Measurements from ENCODE around the gene ATP10B. TPM values are rescaled to one million over a fixed set of nuclear protein-coding genes. Genes with fewer than 3 reads are reported as not detected.

ATP10B gene
- total and polyA plus RNA-seq, 2 of the 8 experiments (the other 6 are each of a cell fraction or from before 2014, with no cell fraction given) = 0.06 to 0.11 TPM

DNA sequence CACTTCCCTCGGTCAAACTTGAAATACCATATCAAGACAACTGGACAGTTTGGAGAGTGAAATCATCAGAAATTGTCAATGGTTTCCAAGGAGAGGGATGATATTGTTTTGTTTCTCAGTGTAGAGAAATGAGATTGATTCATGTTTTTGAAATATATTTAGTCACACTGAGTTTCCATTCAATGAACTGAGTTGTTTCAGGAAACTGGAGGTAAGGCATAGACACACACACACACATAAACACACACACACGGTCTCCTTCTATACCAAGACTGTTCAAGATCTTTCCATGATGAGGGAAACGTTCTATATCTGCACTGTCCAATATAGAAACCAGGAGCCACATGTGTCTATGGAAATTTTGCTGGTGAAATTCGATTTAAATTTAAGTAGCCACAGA is 247.5 kb downstream of the ATP10B start:
- 78% methylated on average over 4 of the region's 4 CpGs; no CpG with 5 or more reads in 1 of the 2 experiments for WGBS, 2 experiments (ENCODE audit: extremely low coverage in 1 of 2, insufficient coverage in 1 of 2, insufficient read length in 1 of 2, insufficient replicate concordance in 2 of 2, low coverage in 1 of 2, low lambda C conversion rate in 2 of 2, missing lambda C conversion rate in 1 of 2)
- CTCF ChIA-PET (ENCODE audit: partially characterized antibody) = no interaction called here
- no peak for FAIRE-seq

More for the DNA sequence above, 247.5 kb downstream of the ATP10B start:
- Histone ChIP-seq H3K27me3 (replicated peaks in 1 of 4; ENCODE audit: control insufficient read depth in 3 of 4, extremely low read depth in 1 of 4, insufficient read depth in 3 of 4, low read length in 3 of 4) (no peaks in the 10 kb centered on the region), H4K8ac (ENCODE audit: extremely low read depth, insufficient read depth, low read length) (no peak overlapping the region), H2BK15ac (ENCODE audit: low read length) (no peak overlapping the region), H4K20me1 (replicated peaks in 1 of 2; ENCODE audit: control insufficient read depth in 1 of 2, insufficient read depth in 2 of 2, low read length in 2 of 2) (no peaks in the 10 kb centered on the region), H2AK5ac (ENCODE audit: low read depth, low read length) (no peak overlapping the region), H3K9me3 (ENCODE audit: insufficient read depth in 2 of 2, low read depth in 1 of 2, low read length in 1 of 2) (no peaks in the 10 kb centered on the region), H3K27ac (ENCODE audit: low read depth, low read length) (no peak overlapping the region), H2AFZ (ENCODE audit: low read length) (no peak overlapping the region), H3K14ac (ENCODE audit: insufficient read length) (no peak overlapping the region), H2BK12ac (ENCODE audit: low read depth, low read length) (no peak overlapping the region), H3K18ac (ENCODE audit: extremely low read depth, low read length) (no peak overlapping the region), H4K91ac (replicated peaks; ENCODE audit: insufficient read length, low read length) (no peak overlapping the region), H2BK5ac (ENCODE audit: low read depth, low read length) (no peak overlapping the region), H3K4me1 (replicated peaks in 1 of 4; ENCODE audit: control insufficient read depth in 3 of 4, insufficient read depth in 4 of 4, low read length in 3 of 4) (no peaks in the 10 kb centered on the region), H3K56ac (replicated peaks; ENCODE audit: insufficient read length, low read depth, low read length) (no peak overlapping the region), H3K4me2 (ENCODE audit: insufficient read depth in 1 of 2, low read depth in 2 of 2, low read length in 2 of 2) (no peak overlapping the region), H3K23me2 (ENCODE audit: low read depth, low read length) (no peaks in the 10 kb centered on the region), H2BK20ac (ENCODE audit: low read length) (no peak overlapping the region), H3K79me1 (ENCODE audit: low read depth, low read length) (no peaks in the 10 kb centered on the region), H3K23ac (ENCODE audit: insufficient read length) (no peak overlapping the region), H4K5ac (ENCODE audit: insufficient read length, low read depth, low read length) (no peak overlapping the region), H3K36me3 (ENCODE audit: control insufficient read depth in 2 of 4, insufficient read depth in 4 of 4, low read length in 3 of 4) (no peaks in the 10 kb centered on the region), H3K79me2 (ENCODE audit: control insufficient read depth in 1 of 2, insufficient read depth in 2 of 2, low read length in 2 of 2) (no peaks in the 10 kb centered on the region), H3K4ac (replicated peaks; ENCODE audit: insufficient read length, low read depth, low read length) (no peak overlapping the region), H3K9ac (replicated peaks in 1 of 4; ENCODE audit: extremely low read depth in 1 of 4, low read depth in 3 of 4, low read length in 3 of 4) (no peak overlapping the region), H3K4me3 (ENCODE audit: extremely low read depth in 1 of 4, insufficient read depth in 2 of 4, low read depth in 3 of 4, low read length in 4 of 4) (no peak overlapping the region), H2BK120ac (replicated peaks; ENCODE audit: low read depth, low read length) (no peak overlapping the region)
- no peak for DNase-seq (ENCODE audit: low read depth in 1 of 2, low spot score in 2 of 2)
- no peak for TF ChIP-seq HDAC2 (IDR thresholded peaks at IDR 0.05; ENCODE audit: borderline replicate concordance in 1 of 2, low read depth in 2 of 2, low read length in 2 of 2)
- no peak for TF ChIP-seq HDAC6 (IDR thresholded peaks at IDR 0.05; ENCODE audit: low read depth, low read length)
- no peak for TF ChIP-seq BRCA1 (IDR thresholded peaks at IDR 0.05; ENCODE audit: low read depth, low read length)
- POLR2A ChIA-PET (ENCODE audit: partially characterized antibody) = no interaction called here

All from H1 (cell line).